Thyroid gland (tissue), 4 donors: ENCODE results near the gene FAM53B.

ENCODE experiments used
- POLR2A ChIP-seq, 2 donors: fragments of 450-650 bp; IDR thresholded peaks; one replicate each; pipeline ENCODE4 v1.6.1; 2017; ENCODE audit warnings: antibody characterized with exemption in 2 of 2, mild to moderate bottlenecking in 2 of 2, moderate library complexity in 1 of 2
- TF ChIP-seq, protein P1 (sequence below), 6 experiments: fragments of 200-600 bp in 3 of 6; fragments of 450-650 bp in 3 of 6; sonication (generic) in 3 of 6; IDR thresholded peaks; one replicate each; pipeline ENCODE4 v1.5.1; 2016 to 2019; ENCODE audit warnings: antibody characterized with exemption in 6 of 6, mild to moderate bottlenecking in 2 of 6, inconsistent platforms in 1 of 6, moderate library complexity in 1 of 6

DNA sequence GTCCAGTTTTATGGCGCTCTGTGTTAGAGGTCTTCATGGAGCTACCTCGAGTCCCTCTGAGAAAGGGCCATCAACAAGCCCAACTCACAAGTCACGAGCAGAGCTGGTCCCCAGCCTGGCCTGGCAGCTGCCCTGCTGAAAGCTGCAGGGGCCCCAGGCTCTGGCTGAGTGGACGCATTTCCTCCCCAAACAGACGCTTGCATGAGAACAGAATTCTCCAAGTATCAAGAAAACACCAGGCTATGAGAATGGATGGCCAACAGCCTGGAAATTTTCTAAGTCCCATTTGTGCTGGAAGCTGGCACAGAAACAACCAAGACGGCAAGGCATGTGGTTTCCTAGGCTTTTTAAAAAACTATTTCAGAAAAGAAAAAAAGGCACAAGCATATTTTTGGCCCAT is 114.8 kb downstream of the FAM53B start:
- TF ChIP-seq, protein P1, sequence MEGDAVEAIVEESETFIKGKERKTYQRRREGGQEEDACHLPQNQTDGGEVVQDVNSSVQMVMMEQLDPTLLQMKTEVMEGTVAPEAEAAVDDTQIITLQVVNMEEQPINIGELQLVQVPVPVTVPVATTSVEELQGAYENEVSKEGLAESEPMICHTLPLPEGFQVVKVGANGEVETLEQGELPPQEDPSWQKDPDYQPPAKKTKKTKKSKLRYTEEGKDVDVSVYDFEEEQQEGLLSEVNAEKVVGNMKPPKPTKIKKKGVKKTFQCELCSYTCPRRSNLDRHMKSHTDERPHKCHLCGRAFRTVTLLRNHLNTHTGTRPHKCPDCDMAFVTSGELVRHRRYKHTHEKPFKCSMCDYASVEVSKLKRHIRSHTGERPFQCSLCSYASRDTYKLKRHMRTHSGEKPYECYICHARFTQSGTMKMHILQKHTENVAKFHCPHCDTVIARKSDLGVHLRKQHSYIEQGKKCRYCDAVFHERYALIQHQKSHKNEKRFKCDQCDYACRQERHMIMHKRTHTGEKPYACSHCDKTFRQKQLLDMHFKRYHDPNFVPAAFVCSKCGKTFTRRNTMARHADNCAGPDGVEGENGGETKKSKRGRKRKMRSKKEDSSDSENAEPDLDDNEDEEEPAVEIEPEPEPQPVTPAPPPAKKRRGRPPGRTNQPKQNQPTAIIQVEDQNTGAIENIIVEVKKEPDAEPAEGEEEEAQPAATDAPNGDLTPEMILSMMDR (IDR thresholded peaks at IDR 0.05), result no peak
- TF ChIP-seq POLR2A (IDR thresholded peaks at IDR 0.05), result no peak
